GM18907 (cell line): ENCODE measurements around the gene CDKL5.
"Not testable (repeated sequence)": the region's sequence is repeated elsewhere in the genome, so short reads cannot be mapped to it uniquely, and the experiment has no call there.

Source experiments
- ATAC-seq: cut with Tn5 transposase; IDR thresholded peaks from one replicate; pipeline ENCODE4 v1.9.1; 2021; ENCODE audit warnings: mild to moderate bottlenecking, moderate library complexity; ENCODE audit not compliant: unreplicated experiment

Gene CDKL5

GRCh38 chrX:18425199-18426003 lies at the start of gene CDKL5:
Gene CDKL5, plus strand, starts transcription at chrX:18425608. Its CDS starts 81,489 bp downstream, at chrX:18507097.
- peak; percentile 94 for ATAC-seq

DNA sequence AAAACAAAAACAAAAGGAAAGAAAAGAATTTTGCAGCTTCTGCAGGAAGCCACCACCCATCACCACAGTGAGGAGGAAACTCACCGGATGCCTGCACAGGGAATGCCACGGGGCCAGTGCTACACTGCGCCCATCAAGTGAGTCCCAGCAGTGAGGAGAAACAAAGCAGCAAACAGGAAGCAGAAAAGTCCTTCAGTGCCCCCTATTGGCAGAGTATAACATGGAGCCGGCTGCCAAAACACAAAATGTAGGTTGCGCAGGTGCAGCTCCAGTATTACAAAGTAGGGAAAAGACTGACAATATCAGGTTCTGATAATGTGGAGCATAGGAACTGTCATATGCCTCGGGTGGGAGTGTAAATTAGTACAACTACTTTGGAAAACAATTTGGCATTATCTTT lies 47.6 kb upstream of the CDKL5 start:
- no peak for ATAC-seq

DNA sequence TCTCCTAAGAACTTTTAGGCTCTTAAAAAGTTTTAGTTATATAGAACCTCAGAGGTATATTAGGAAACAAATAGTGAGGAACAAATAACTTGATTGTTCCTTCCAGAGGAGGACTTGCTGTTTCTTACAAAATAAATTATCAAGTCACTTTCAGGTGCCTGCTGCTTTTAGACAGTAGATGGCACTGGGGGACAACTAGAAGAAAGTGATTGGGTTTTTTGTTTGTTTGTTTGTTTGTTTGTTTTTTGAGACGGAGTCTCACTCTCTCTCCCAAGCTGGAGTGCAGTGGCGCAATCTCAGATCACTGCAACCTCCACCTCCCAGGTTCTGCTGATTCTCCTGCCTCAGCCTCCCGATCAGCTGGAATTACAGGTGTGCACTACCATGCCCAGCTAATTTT lies 35.4 kb upstream of the CDKL5 start:
- no peak for ATAC-seq

- ATAC-seq, result no peak
Observed at GRCh38 chrX:18390941-18391538, 34.4 kb upstream of the CDKL5 start.

- no peak for ATAC-seq
Observed at GRCh38 chrX:18394477-18394876, 30.9 kb upstream of the CDKL5 start.

- no peak for ATAC-seq
Observed at GRCh38 chrX:18401848-18402213, 23.6 kb upstream of the CDKL5 start.

DNA sequence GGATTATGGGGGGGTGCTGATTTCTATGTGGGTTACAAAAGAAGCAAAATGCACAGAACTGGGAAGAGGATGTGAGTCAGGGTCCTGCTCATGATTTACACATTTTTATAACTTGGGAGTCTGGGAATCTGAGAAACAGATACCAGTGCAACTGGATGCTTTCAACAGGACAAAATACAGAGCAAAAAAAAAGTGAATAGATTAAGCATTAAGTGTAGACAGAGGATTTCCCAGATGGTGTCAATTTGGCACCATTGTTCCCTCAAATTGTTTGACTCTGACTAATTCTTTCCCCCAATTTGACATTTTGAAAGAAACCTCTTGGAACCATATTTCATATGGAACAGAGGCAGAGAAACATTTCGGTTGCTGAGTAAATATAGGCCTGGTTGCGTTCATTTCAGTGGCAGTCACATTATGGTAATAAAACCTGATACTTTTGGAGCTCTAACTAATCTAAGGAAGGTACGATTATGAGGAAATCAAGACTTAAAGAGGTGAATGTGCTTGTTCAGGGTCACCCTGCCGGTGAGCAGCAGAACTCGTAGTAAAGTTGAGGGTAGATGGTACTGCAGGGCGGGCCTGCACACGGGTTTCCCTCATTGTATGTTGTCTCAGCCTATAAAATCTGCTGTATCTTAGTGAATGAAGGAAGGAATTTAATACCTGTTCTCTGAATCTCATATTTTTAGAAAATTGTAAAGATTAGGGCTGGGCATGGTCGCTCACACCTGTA lies 18.7 kb upstream of the CDKL5 start:
- no peak for ATAC-seq

DNA sequence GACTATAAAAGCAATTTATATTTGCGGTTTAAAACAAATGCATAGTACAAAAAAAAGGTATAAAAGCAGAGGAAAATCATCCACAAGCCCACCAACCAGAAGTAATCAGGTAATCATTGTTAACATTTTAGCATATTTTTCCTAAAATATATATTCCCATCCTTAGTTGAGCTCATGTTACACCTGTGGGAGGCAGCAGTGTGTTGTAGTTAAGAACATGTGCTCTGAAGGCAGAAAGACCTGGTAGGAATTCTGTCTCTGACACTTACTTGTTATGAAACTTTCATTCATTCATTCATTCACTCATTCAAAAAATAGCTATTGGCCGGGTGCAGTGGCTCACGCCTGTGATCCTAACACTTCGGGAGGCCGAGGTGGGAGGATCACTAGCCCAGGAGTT lies 15.4 kb upstream of the CDKL5 start:
- ATAC-seq, result no peak

DNA sequence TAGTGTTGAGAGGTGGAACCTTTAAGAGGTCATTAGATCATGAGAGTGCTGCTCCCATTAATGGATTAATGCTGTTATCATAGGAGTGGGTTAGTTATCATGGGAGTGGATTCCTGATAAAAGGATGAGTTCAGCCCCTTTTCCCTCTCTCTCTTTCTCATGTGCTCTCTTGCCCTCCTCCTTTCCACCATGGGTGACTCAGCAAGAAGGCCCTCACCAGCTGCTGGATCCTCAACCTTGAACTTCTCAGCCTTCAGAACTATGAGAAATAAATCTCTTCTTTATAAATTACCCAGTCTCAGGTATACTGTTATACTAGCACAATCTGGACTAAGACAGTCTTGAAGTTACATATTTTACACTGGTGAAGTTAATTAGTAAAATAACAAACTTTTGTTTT lies 10.0 kb upstream of the CDKL5 start:
- no peak for ATAC-seq

DNA sequence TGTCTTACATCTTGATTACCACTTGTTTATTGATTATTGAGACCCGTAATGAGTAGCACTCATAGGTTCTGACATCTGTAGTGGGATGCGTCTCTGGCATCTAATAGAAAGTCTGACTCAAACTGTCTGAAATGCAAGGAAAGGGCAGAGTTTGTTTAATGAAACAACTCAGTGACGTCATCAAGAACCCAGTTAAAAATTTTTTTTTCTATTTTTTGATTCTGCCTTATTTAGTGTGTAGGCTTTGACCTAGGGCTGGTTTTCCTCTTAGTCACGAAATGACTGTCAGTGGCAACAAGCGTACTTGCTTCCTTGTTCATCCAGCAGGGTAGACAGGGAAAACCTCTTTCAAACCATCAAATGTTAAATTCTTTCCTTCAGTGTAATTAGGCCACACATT lies 3.1 kb upstream of the CDKL5 start:
- no peak for ATAC-seq

DNA sequence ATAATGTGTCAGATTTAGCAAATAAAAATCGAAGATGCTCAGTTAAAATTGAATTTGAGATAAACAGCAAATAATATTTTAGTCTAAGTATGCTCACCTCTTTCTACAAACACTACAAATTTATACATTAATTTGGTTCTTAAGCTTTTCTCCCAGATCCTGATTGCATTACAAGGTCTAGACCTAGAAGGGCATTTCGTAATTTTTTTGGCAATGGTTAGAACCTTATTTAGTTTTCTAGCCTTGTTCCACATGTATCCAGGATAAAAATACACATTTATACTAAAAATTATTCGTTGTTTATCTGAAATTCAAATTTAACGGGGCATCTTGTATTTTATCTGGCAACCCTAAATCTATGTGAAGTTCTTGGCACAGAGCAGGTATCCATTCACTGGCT lies 2.5 kb upstream of the CDKL5 start:
- ATAC-seq, result no peak

DNA sequence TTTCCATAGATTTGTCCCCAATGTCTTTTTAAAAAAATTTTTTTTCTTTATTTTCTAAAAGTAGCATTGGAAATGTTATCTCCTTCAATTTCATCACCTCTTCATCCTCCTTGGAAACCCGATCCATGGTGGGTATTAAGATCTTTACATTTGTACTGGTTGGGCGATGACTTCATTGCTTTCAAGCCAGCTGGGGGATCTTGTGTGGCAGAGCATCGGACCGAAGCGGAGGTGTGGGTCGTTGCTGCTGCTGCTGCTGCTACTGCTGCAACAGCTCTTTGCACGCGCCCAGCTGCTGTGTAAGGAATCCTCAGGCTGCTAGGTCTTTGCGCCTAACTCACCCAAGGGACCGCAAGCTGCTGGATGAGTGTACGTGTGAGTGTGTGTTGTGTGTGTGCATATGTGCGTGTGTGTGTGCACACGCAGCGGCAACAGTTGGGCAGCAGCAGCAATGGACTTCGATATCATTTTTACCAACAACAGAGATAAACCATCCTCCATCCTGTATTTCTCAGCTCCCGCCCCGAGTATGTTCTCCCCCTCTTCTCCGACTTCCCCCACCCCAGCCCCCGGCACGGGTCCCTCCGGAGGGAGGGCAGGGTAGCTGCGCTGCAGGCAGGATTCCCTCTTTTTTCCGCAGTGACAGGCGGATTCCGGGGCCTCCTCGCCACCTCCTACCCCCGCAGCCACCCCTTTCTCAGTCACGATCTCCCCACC lies 768 bp upstream of the CDKL5 start:
- peak; percentile 32 for ATAC-seq

GRCh38 chrX:18426004-18426320 lies 554 bp downstream of the CDKL5 start:
- ATAC-seq, result no peak

GRCh38 chrX:18428006-18428405 lies 2.6 kb downstream of the CDKL5 start:
- ATAC-seq, result no peak

GRCh38 chrX:18433288-18433687 lies 7.9 kb downstream of the CDKL5 start:
- ATAC-seq, result not testable (repeated sequence)

GRCh38 chrX:18434896-18435295 lies 9.5 kb downstream of the CDKL5 start:
- ATAC-seq, result no peak

- ATAC-seq, result no peak
Observed at GRCh38 chrX:18436017-18436416, 10.6 kb downstream of the CDKL5 start.

DNA sequence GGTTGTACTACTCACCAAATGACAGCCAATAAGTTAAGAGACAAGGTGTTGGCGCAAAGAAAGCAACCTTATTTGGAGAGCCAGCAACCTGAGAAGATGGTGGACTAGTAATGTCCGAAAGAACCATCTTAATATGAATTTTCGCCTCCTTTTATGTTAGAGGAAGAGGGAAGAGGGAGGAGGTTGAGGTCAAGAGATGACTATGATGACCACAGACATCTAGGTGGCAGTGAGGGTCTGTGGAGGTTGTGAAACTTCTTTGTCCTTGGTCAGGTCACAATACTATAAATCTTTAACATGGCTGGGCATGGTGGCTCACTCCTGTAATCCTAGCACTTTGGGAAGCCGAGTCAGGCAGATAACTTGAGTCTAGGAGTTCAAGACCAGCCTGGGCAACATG lies 15.4 kb downstream of the CDKL5 start:
- no peak for ATAC-seq

DNA sequence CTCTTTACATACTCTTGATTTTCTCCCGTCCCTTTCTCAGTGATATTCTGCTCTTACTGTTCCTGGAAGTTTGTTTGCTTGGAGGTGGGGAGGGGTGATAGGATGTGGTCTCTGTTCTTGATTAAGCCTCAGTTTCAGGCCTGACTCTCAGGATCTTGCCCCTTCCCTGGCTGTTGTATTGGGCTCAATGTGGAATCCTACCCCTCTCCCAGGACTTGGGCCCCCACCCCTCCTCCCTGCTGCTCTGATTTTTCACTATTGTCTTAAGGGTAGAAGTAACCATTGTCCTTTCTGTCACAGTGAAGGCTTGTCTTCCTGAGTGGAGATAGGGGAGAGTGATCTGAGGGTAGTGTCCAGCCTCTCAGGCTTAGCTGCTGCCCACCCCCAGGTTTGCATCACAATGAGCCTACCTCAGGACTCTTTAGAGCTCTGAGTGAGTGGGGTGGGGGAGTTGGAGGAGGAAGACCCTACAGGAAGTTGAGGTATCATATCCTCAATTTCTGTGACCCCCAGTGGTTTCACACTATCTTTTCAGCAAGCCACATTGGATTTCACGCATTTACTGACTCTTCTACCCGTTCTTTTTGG lies 16.5 kb downstream of the CDKL5 start:
- ATAC-seq, result no peak

DNA sequence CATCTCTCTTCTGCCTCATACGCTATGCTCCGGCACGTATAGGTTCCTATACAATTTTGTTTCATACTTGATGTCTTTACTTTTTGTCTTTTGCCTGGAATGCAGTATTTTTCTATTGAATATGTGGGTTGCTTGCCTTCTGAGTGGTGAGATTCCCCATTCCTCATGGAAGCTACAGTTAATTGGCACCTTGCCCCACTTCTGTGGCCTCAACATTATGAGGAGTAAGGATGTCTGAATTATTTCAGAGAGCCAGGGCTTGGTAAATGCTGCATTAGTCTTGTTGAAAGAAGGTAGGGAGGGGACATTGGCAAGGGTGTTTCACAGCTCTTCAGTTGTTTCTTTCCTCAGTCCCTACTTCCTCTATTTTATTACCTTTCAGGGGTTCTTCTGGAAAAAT lies 23.0 kb downstream of the CDKL5 start:
- ATAC-seq, result no peak

DNA sequence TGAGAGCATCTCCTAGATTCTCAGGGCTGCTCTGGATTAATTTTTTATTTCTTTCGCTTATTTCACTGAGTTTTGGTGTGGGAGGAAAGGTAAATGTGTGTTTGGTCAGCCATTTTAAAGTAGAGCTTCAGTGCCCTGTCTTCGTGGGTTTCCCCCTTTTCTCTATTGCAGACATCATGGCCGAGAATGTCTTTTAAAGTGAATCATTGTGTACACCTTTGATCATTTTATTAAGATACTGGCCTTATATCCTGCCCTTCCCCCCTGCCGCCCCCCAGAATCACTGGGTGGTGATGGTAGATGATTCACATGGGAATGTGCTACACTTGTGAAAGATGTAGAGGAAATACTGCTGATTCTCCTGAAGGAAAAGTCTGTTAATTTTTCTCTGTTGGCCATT lies 23.8 kb downstream of the CDKL5 start:
- no peak for ATAC-seq
